ENCODE data around the gene COQ10A.

- TF ChIP-seq CTCF (IDR thresholded peaks at IDR 0.05) (no peak), KAT7 (CRISPR knock-in tag; IDR thresholded peaks at IDR 0.05; ENCODE audit: borderline replicate concordance) (no peak), PRDM15 (CRISPR knock-in tag; IDR thresholded peaks at IDR 0.05) (no peak), ZNF281 (CRISPR knock-in tag; IDR thresholded peaks at IDR 0.05) (no peak), SP1 (CRISPR knock-in tag; conservative IDR thresholded peaks at IDR 0.05) (no peak), GABPB1 (CRISPR knock-in tag; IDR thresholded peaks at IDR 0.05) (no peak), ZNF317 (CRISPR knock-in tag; IDR thresholded peaks at IDR 0.05; ENCODE audit: borderline replicate concordance, low read depth) (no peak), CREM (CRISPR knock-in tag; IDR thresholded peaks at IDR 0.05) (no peak), TEAD4 (CRISPR knock-in tag; IDR thresholded peaks at IDR 0.05) (no peak), MAX (CRISPR knock-in tag; IDR thresholded peaks at IDR 0.05) (no peak)
These were observed 18.8 kb upstream of the COQ10A start for GRCh38 chr12:56247923-56248322.
